GM12891 (cell line): ENCODE measurements around the gene CSPG5.

Experiments used
- POLR2A ChIP-seq: IDR thresholded peaks from 2 replicates; pipeline ENCODE4 v1.6.1; 2011; ENCODE audit warnings: low read depth, low read length, control low read depth
- TAF1 ChIP-seq: IDR thresholded peaks from 2 replicates; pipeline ENCODE4 v1.6.1; 2011; ENCODE audit warnings: low read depth, low read length, control low read depth

- no peak for TF ChIP-seq POLR2A
- TF ChIP-seq TAF1, result no peak
These were observed 50.5 kb downstream of the CSPG5 start for GRCh38 chr3:47527952-47528725.
